HCT116 (cell line): ENCODE data around the gene CHST9. TPM values are rescaled to one million over a fixed set of nuclear protein-coding genes. Genes with fewer than 3 reads are reported as not detected.
"Not testable (repeated sequence)": the region's sequence is repeated elsewhere in the genome, so short reads cannot be mapped to it uniquely, and the experiment has no call there.

Experiments
- ATAC-seq: fragments of 200-7000 bp; cut with Tn5 transposase; 2 replicates; pipeline ENCODE4 v1.9.1; 2020; ENCODE audit warnings: mild to moderate bottlenecking, moderate library complexity
- BruUV-seq: library from RNA; stranded (reverse); fragments of 400-500 nt; replicated peaks from 2 replicates; lab custom pipeline; 2021; lab: Mats Ljungman, UMichigan
- CTCF ChIA-PET: fragments of 300-600 bp; sonication (Branson Sonifier 250); formaldehyde crosslinking; loops from one replicate; lab custom pipeline; 2021; ENCODE audit warnings: antibody characterized with exemption; lab: Charles Lee
- POLR2A ChIA-PET: fragments of 300-600, 350-600 bp; sonication (Branson Sonifier 250); formaldehyde crosslinking; loops from one replicate; lab custom pipeline; 2021; ENCODE audit warnings: antibody characterized with exemption; lab: Charles Lee
- RAD21 ChIA-PET, 2 experiments: fragments of 300-600 bp; sonication (Branson Sonifier 250); formaldehyde crosslinking; loops; one replicate each; lab custom pipeline; 2023; ENCODE audit warnings: low total read pairs in 2 of 2; ENCODE audit not compliant: uncharacterized antibody in 2 of 2, unreplicated experiment in 2 of 2, low non-redundant PET in 1 of 2; lab: Charles Lee
- DNase-seq: peaks from one replicate; pipeline ENCODE4 v3.0.0-alpha.2; 2010; ENCODE audit warnings: low read depth, low spot score
- H2AFZ ChIP-seq: fragments of 200-600 bp; shearing (Covaris generic), sonication (generic); 2 replicates; pipeline ENCODE4 v1.6.1; 2017; ENCODE audit warnings: low read depth, mixed run types, mixed read lengths, antibody characterized with exemption, low read length; ENCODE audit not compliant: poor library complexity, severe bottlenecking
- H3K27ac ChIP-seq: 2 replicates; pipeline ENCODE4 v1.5.1; 2012; ENCODE audit warnings: low read depth, low read length
- H3K27me3 ChIP-seq: fragments of 200-600 bp; sonication (generic); 2 replicates; pipeline ENCODE4 v1.6.1; 2016; ENCODE audit warnings: mixed run types, low read length, mixed read lengths; ENCODE audit not compliant: insufficient read depth
- H3K36me3 ChIP-seq, 2 experiments: fragments of 200-500 bp in 1 of 2; fragments of 200-600 bp in 1 of 2; sonication (Bioruptor generic) in 1 of 2; sonication (generic) in 1 of 2; 2 replicates each; pipeline versions ENCODE4 v1.5.1 to v1.6.1; 2014 to 2016; ENCODE audit warnings: low read length in 2 of 2, inconsistent platforms in 1 of 2, mixed read lengths in 1 of 2, mixed run types in 1 of 2; ENCODE audit not compliant: insufficient read depth in 2 of 2, control insufficient read depth in 1 of 2
- H3K4me1 ChIP-seq, 2 experiments: fragments of 200-600 bp in 1 of 2; sonication (generic) in 1 of 2; 2 replicates each; pipeline versions ENCODE4 v1.5.1 to v1.6.1; 2012 to 2017; ENCODE audit warnings: low read length in 2 of 2, inconsistent platforms in 1 of 2, mild to moderate bottlenecking in 1 of 2, mixed read lengths in 1 of 2, mixed run types in 1 of 2, moderate library complexity in 1 of 2; ENCODE audit not compliant: insufficient read depth in 2 of 2, control insufficient read depth in 1 of 2
- H3K4me2 ChIP-seq: fragments of 200-600 bp; sonication (generic); 2 replicates; pipeline ENCODE4 v1.6.1; 2017; ENCODE audit warnings: mixed run types, low read length, mixed read lengths
- H3K4me3 ChIP-seq, 2 experiments: fragments of 200-600 bp in 1 of 2; sonication (generic) in 1 of 2; replicated peaks in 1 of 2; 2 replicates each; pipeline ENCODE4 v1.5.1; 2011 to 2016; ENCODE audit warnings: low read length in 2 of 2, control low read depth in 1 of 2, low read depth in 1 of 2, mild to moderate bottlenecking in 1 of 2, mixed read lengths in 1 of 2, mixed run types in 1 of 2
- H3K79me2 ChIP-seq: fragments of 200-600 bp; sonication (generic); 2 replicates; pipeline ENCODE4 v1.6.1; 2017; ENCODE audit warnings: mild to moderate bottlenecking, mixed run types, low read length, moderate library complexity, mixed read lengths; ENCODE audit not compliant: insufficient read depth
- H3K9ac ChIP-seq: fragments of 200-600 bp; sonication (generic); 2 replicates; pipeline ENCODE4 v1.6.1; 2016; ENCODE audit warnings: low read length, mixed read lengths
- H3K9me2 ChIP-seq: fragments of 200-600 bp; sonication (generic), shearing (Covaris generic); 2 replicates; pipeline ENCODE4 v1.6.1; 2017; ENCODE audit warnings: mixed run types, mild to moderate bottlenecking, moderate library complexity; ENCODE audit not compliant: insufficient read depth
- H3K9me3 ChIP-seq, 2 experiments: fragments of 200-500 bp in 1 of 2; fragments of 200-600 bp in 1 of 2; sonication (Bioruptor generic) in 1 of 2; sonication (generic) in 1 of 2; 2 replicates each; pipeline ENCODE4 v1.6.1; 2014 to 2017; ENCODE audit warnings: low read length in 2 of 2, mixed read lengths in 2 of 2, inconsistent platforms in 1 of 2, low read depth in 1 of 2, mild to moderate bottlenecking in 1 of 2, mixed run types in 1 of 2, moderate library complexity in 1 of 2; ENCODE audit not compliant: control insufficient read depth in 1 of 2, insufficient read depth in 1 of 2
- H4K20me1 ChIP-seq: fragments of 200-600 bp; sonication (generic), shearing (Covaris generic); 2 replicates; pipeline ENCODE4 v1.6.1; 2017; ENCODE audit warnings: mixed run types, mild to moderate bottlenecking, moderate library complexity; ENCODE audit not compliant: insufficient read depth
- CBX3 ChIP-seq: IDR thresholded peaks from 2 replicates; pipeline ENCODE4 v1.6.1; 2012; ENCODE audit warnings: low read depth
- CEBPB ChIP-seq: IDR thresholded peaks from 2 replicates; pipeline ENCODE4 v1.6.1; 2012; ENCODE audit warnings: low read depth
- ELF1 ChIP-seq: IDR thresholded peaks from 2 replicates; pipeline ENCODE4 v1.6.1; 2012; ENCODE audit warnings: low read depth, borderline replicate concordance
- EZH2 ChIP-seq: fragments of 200-600 bp; sonication (generic); IDR thresholded peaks from 2 replicates; pipeline ENCODE4 v1.6.1; 2017; ENCODE audit warnings: antibody characterized with exemption, mixed run types
- EZH2phosphoT487 ChIP-seq: fragments of 200-600 bp; IDR thresholded peaks from 2 replicates; pipeline ENCODE4 v1.6.1; 2018; ENCODE audit warnings: antibody characterized with exemption, borderline replicate concordance
- JUND ChIP-seq: IDR thresholded peaks from 2 replicates; pipeline ENCODE4 v1.6.1; 2012
- POLR2A ChIP-seq: IDR thresholded peaks from 2 replicates; pipeline ENCODE4 v1.7.0; 2011; ENCODE audit warnings: borderline replicate concordance; ENCODE audit not compliant: insufficient read depth, insufficient read length; ENCODE audit errors: extremely low read depth
- RAD21 ChIP-seq: IDR thresholded peaks from 2 replicates; pipeline ENCODE4 v1.6.1; 2012; ENCODE audit warnings: low read depth, mild to moderate bottlenecking
- REST ChIP-seq: IDR thresholded peaks from 2 replicates; pipeline ENCODE4 v1.6.1; 2012; ENCODE audit warnings: low read depth
- SIN3A ChIP-seq: IDR thresholded peaks from 2 replicates; pipeline ENCODE4 v1.6.1; 2012; ENCODE audit warnings: low read depth
- SRF ChIP-seq: IDR thresholded peaks from 2 replicates; pipeline ENCODE4 v1.6.1; 2012; ENCODE audit warnings: low read depth
- TCF7L2 ChIP-seq: IDR thresholded peaks from 2 replicates; pipeline ENCODE4 v1.7.0; 2011; ENCODE audit warnings: borderline replicate concordance, inconsistent platforms; ENCODE audit not compliant: insufficient read depth, insufficient read length; ENCODE audit errors: extremely low read depth
- YY1 ChIP-seq: IDR thresholded peaks from 2 replicates; pipeline ENCODE4 v1.6.1; 2011; ENCODE audit warnings: low read length, low read depth, moderate library complexity, mild to moderate bottlenecking; ENCODE audit not compliant: insufficient replicate concordance; ENCODE audit errors: extremely low read depth
- ZBTB33 ChIP-seq: IDR thresholded peaks from 2 replicates; pipeline ENCODE4 v1.6.1; 2011; ENCODE audit warnings: mild to moderate bottlenecking, low read length, moderate library complexity; ENCODE audit not compliant: insufficient replicate concordance; ENCODE audit errors: extremely low read depth
- ZFX ChIP-seq: fragments of 450-650 bp; IDR thresholded peaks from 2 replicates; pipeline ENCODE4 v1.6.1; 2017
- intact Hi-C: fragments of 100-400 bp; cut with micrococcal nuclease; formaldehyde crosslinking; loops from 2 replicates; pipeline ENCODE4 v1.10.0; 2022
- total RNA-seq: library from RNA; stranded (reverse); gene quantifications from one replicate; pipeline ENCODE4 v1.2.1, GENCODE V29; 2021; ENCODE audit not compliant: unreplicated experiment
- TF ChIP-seq, protein P1 (sequence below): IDR thresholded peaks from 2 replicates; pipeline ENCODE4 v1.6.1; 2012

Gene CHST9
- total RNA-seq, 1 experiment from 2014 or later = not detected

DNA sequence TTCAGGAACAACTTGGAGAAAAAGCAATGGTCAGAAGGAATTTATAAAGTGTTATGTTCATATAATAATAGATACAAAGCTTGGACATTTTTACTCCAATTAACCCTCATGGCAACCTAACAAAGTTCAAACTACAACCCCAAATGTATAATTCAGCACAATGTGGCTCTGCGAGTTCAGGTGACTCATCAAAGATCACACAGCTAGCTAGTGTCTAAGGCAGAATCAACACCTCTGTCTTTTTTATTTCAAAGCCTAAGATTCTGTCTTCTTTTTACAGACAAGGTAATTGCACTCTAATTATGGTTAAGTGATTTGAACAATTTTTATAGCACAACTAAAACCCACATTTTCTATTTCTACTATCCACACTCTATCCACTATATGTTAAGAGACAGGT is 90.5 kb downstream of the CHST9 start:
- POLR2A ChIA-PET = no interaction called here
- H2AFZ ChIP-seq = no peak overlapping the region
- no peaks in the 10 kb centered on the region for H3K36me3 ChIP-seq
- no peaks in the 10 kb centered on the region for H3K4me1 ChIP-seq
- no peak overlapping the region for H3K4me3 ChIP-seq
- TF ChIP-seq ELF1 (no peak), CEBPB (no peak), ZBTB33 (no peak), RAD21 (no peak), EZH2 (no peak), YY1 (no peak), POLR2A (no peak), EZH2phosphoT487 (no peak), SRF (no peak), CBX3 (no peak), JUND (no peak), REST (no peak), TCF7L2 (no peak), SIN3A (no peak), ZFX (no peak)
- TF ChIP-seq, protein P1, sequence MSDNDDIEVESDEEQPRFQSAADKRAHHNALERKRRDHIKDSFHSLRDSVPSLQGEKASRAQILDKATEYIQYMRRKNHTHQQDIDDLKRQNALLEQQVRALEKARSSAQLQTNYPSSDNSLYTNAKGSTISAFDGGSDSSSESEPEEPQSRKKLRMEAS = no peak
- H3K9me2 ChIP-seq = no peaks in the 10 kb centered on the region
- BruUV-seq = no TSS peak
- DNase-seq (no peak), ATAC-seq (no peak)
- CTCF ChIA-PET = no interaction called here
- H4K20me1 ChIP-seq = no peaks in the 10 kb centered on the region
- no peaks in the 10 kb centered on the region for H3K79me2 ChIP-seq
- H3K9me3 ChIP-seq = no peaks in the 10 kb centered on the region
- RAD21 ChIA-PET = no interaction called here
- no peak overlapping the region for H3K9ac ChIP-seq
- no peak overlapping the region for H3K4me2 ChIP-seq
- intact Hi-C loops = no loop called here
- H3K27ac ChIP-seq = no peak overlapping the region
- H3K27me3 ChIP-seq = no peaks in the 10 kb centered on the region

GRCh38 chr18:27093290-27093689 is 91.8 kb downstream of the CHST9 start:
- POLR2A ChIA-PET, H3K9me3 ChIP-seq, H3K79me2 ChIP-seq, BruUV-seq, H4K20me1 ChIP-seq, H3K36me3 ChIP-seq, H3K27ac ChIP-seq, ATAC-seq, CTCF ChIA-PET, H3K27me3 ChIP-seq, DNase-seq, H3K4me2 ChIP-seq, H3K4me1 ChIP-seq, intact Hi-C loops, H3K9me2 ChIP-seq, H2AFZ ChIP-seq, RAD21 ChIA-PET, H3K9ac ChIP-seq, H3K4me3 ChIP-seq: not testable (repeated sequence)
